Measurements from ENCODE around the gene PCDHGA5. TPM values are rescaled to one million over a fixed set of nuclear protein-coding genes. Genes with fewer than 3 reads are reported as not detected.

The PCDHGA5 gene
- total and polyA plus RNA-seq, 2 of the 8 experiments (the other 6 are each of a cell fraction or from before 2014, with no cell fraction given): 1.1 to 1.3 TPM

GRCh38 chr5:141328231-141328630 is 35.7 kb upstream of the PCDHGA5 start:
- Histone ChIP-seq H3K4me2 (ENCODE audit: insufficient read depth in 1 of 2, low read depth in 2 of 2, low read length in 2 of 2) (no peak overlapping the region), H3K4me3 (ENCODE audit: extremely low read depth in 1 of 4, insufficient read depth in 2 of 4, low read depth in 3 of 4, low read length in 4 of 4) (no peak overlapping the region), H3K27me3 (replicated peaks in 1 of 4; ENCODE audit: control insufficient read depth in 3 of 4, extremely low read depth in 1 of 4, insufficient read depth in 3 of 4, low read length in 3 of 4) (no peaks in the 10 kb centered on the region), H4K5ac (ENCODE audit: insufficient read length, low read depth, low read length) (no peak overlapping the region), H3K14ac (ENCODE audit: insufficient read length) (no peak overlapping the region), H3K79me1 (ENCODE audit: low read depth, low read length) (no peaks in the 10 kb centered on the region), H3K4me1 (replicated peaks in 1 of 4; ENCODE audit: control insufficient read depth in 3 of 4, insufficient read depth in 4 of 4, low read length in 3 of 4) (no peaks in the 10 kb centered on the region), H4K8ac (ENCODE audit: extremely low read depth, insufficient read depth, low read length) (no peak overlapping the region), H4K91ac (replicated peaks; ENCODE audit: insufficient read length, low read length) (no peak overlapping the region), H2BK5ac (ENCODE audit: low read depth, low read length) (no peak overlapping the region), H3K9ac (replicated peaks in 1 of 4; ENCODE audit: extremely low read depth in 1 of 4, low read depth in 3 of 4, low read length in 3 of 4) (no peak overlapping the region), H2BK20ac (ENCODE audit: low read length) (no peak overlapping the region), H3K27ac (ENCODE audit: low read depth, low read length) (no peak overlapping the region), H3K4ac (replicated peaks; ENCODE audit: insufficient read length, low read depth, low read length) (no peak overlapping the region), H3K18ac (ENCODE audit: extremely low read depth, low read length) (no peak overlapping the region), H3K23ac (ENCODE audit: insufficient read length) (no peak overlapping the region), H4K20me1 (replicated peaks in 1 of 2; ENCODE audit: control insufficient read depth in 1 of 2, insufficient read depth in 2 of 2, low read length in 2 of 2) (no peaks in the 10 kb centered on the region), H2AFZ (ENCODE audit: low read length) (no peak overlapping the region), H2BK120ac (replicated peaks; ENCODE audit: low read depth, low read length) (no peak overlapping the region), H2BK15ac (ENCODE audit: low read length) (no peak overlapping the region), H3K79me2 (ENCODE audit: control insufficient read depth in 1 of 2, insufficient read depth in 2 of 2, low read length in 2 of 2) (no peaks in the 10 kb centered on the region), H2BK12ac (ENCODE audit: low read depth, low read length) (no peak overlapping the region), H3K9me3 (ENCODE audit: insufficient read depth in 2 of 2, low read depth in 1 of 2, low read length in 1 of 2) (peaks cover 20 to 29% of the 10 kb centered on the region in 2 experiments), H3K23me2 (ENCODE audit: low read depth, low read length) (0 out of 2 replicates have a peak, but pooled peaks cover 1% of the 10 kb centered on the region), H3K36me3 (ENCODE audit: control insufficient read depth in 2 of 4, insufficient read depth in 4 of 4, low read length in 3 of 4) (no peaks in the 10 kb centered on the region; a peak in 1 of 8 replicates), H3K56ac (replicated peaks; ENCODE audit: insufficient read length, low read depth, low read length) (no peak overlapping the region), H2AK5ac (ENCODE audit: low read depth, low read length) (no peak overlapping the region)
- WGBS, 2 experiments (ENCODE audit: extremely low coverage in 1 of 2, insufficient coverage in 1 of 2, insufficient read length in 1 of 2, insufficient replicate concordance in 2 of 2, low coverage in 1 of 2, low lambda C conversion rate in 2 of 2, missing lambda C conversion rate in 1 of 2): 93% methylated on average over 8 of the region's 8 CpGs; no CpG with 5 or more reads in 1 of the 2 experiments
- FAIRE-seq: no peak
- ChIA-PET CTCF (ENCODE audit: partially characterized antibody) (interaction anchor here (0.5 to 5.0 kb wide), 23 partner anchors 8 to 232 kb away, joined by 3 to 40 read pairs (median 6); partner anchors contain the start of genes PCDHB11, PCDHB14, PCDHB15 and PCDHB8), POLR2A (ENCODE audit: partially characterized antibody) (interaction anchor here (1.1 to 3.8 kb wide), 3 partner anchors 9 to 164 kb away, joined by 3 to 18 read pairs (median 6); partner anchors contain the start of genes PCDHGB1 and TAF7)
- DNase-seq (ENCODE audit: low read depth in 1 of 2, low spot score in 2 of 2): no peak
- TF ChIP-seq GABPA (IDR thresholded peaks at IDR 0.05; ENCODE audit: borderline replicate concordance, insufficient read depth, low read length): no peak
- TF ChIP-seq HDAC6 (IDR thresholded peaks at IDR 0.05; ENCODE audit: low read depth, low read length): no peak
- no peak for TF ChIP-seq SP1 (IDR thresholded peaks at IDR 0.05; ENCODE audit: low read depth, low read length)
- no peak for TF ChIP-seq MAX (IDR thresholded peaks at IDR 0.05)
- no peak for TF ChIP-seq PHF8 (conservative IDR thresholded peaks at IDR 0.05; ENCODE audit: low read depth, low read length)
- TF ChIP-seq RNF2 (IDR thresholded peaks at IDR 0.05; ENCODE audit: borderline replicate concordance, low read depth, low read length, missing control alignments, poor library complexity, severe bottlenecking): no peak
- TF ChIP-seq SP2 (IDR thresholded peaks at IDR 0.05; ENCODE audit: low read length): no peak
- TF ChIP-seq ASH2L (IDR thresholded peaks at IDR 0.05; ENCODE audit: low read length): no peak
- no peak for TF ChIP-seq EGR1 (IDR thresholded peaks at IDR 0.05; ENCODE audit: borderline replicate concordance, low read depth, low read length)
- no peak for TF ChIP-seq KDM5A (IDR thresholded peaks at IDR 0.05; ENCODE audit: low read length)
- no peak for TF ChIP-seq CTBP2 (IDR thresholded peaks at IDR 0.05; ENCODE audit: borderline replicate concordance, insufficient read depth, insufficient read length, low read length)
- no peak for TF ChIP-seq CBX8 (IDR thresholded peaks at IDR 0.05; ENCODE audit: borderline replicate concordance, low read depth, low read length)

Measured in H1 (cell line).